Measurements from ENCODE around the gene EML6.

EML6 gene

GRCh38 chr2:54760310-54760709 lies 36.8 kb downstream of the EML6 start:
- DNase-seq, result no peak

- DNase-seq, result peak; percentile 4
Measured at GRCh38 chr2:54763636-54764291, 40.3 kb downstream of the EML6 start.

- no peak for DNase-seq
Measured at GRCh38 chr2:54767921-54768320, 44.5 kb downstream of the EML6 start.

- DNase-seq, result no peak
Measured at GRCh38 chr2:54768772-54769428, 45.4 kb downstream of the EML6 start.

- no peak for DNase-seq
Measured at GRCh38 chr2:54770211-54770610, 46.7 kb downstream of the EML6 start.

GRCh38 chr2:54770676-54771075 lies 47.2 kb downstream of the EML6 start:
- DNase-seq, result no peak

GRCh38 chr2:54771166-54771885 lies 47.9 kb downstream of the EML6 start:
- no peak for DNase-seq

- DNase-seq, result no peak
Measured at GRCh38 chr2:54772110-54772509, 48.6 kb downstream of the EML6 start.

GRCh38 chr2:54772531-54772930 lies 49.1 kb downstream of the EML6 start:
- DNase-seq, result no peak

- DNase-seq, result no peak
Measured at GRCh38 chr2:54773233-54773632, 49.8 kb downstream of the EML6 start.

GRCh38 chr2:54773838-54774237 lies 50.4 kb downstream of the EML6 start:
- DNase-seq, result no peak

GRCh38 chr2:54775710-54776109 lies 52.2 kb downstream of the EML6 start:
- DNase-seq, result no peak

- DNase-seq, result no peak
Measured at GRCh38 chr2:54776494-54776893, 53.0 kb downstream of the EML6 start.

- no peak for DNase-seq
Measured at GRCh38 chr2:54783349-54783748, 59.9 kb downstream of the EML6 start.

GRCh38 chr2:54787270-54787669 lies 63.8 kb downstream of the EML6 start:
- no peak for DNase-seq

- no peak for DNase-seq
Measured at GRCh38 chr2:54787755-54788366, 64.4 kb downstream of the EML6 start.

- peak; percentile 24 for DNase-seq
Measured at GRCh38 chr2:54789878-54790277, 66.4 kb downstream of the EML6 start.

- no peak for DNase-seq
Measured at GRCh38 chr2:54791831-54792230, 68.4 kb downstream of the EML6 start.

GRCh38 chr2:54797307-54797706 lies 73.8 kb downstream of the EML6 start:
- DNase-seq, result no peak

- DNase-seq, result no peak
Measured at GRCh38 chr2:54801352-54801751, 77.9 kb downstream of the EML6 start.

GRCh38 chr2:54803783-54804751 lies 80.6 kb downstream of the EML6 start:
- no peak for DNase-seq

- DNase-seq, result no peak
Measured at GRCh38 chr2:54805255-54805654, 81.8 kb downstream of the EML6 start.

- no peak for DNase-seq
Measured at GRCh38 chr2:54806975-54807374, 83.5 kb downstream of the EML6 start.

Data from NCI-H510A treated with DMSO at 0.1 percent for 48 hours (cell line).